HEK293 (cell line): ENCODE data around the gene VAV2.

ENCODE experiments used
- CTCF ChIA-PET: fragments of 350-600 bp; formaldehyde crosslinking; extraction: SDS; loops from one replicate; lab custom pipeline; 2021; ENCODE audit warnings: antibody characterized with exemption; lab: Yijun Ruan, JAX
- POLR2A ChIA-PET: fragments of 300-600 bp; formaldehyde crosslinking; extraction: SDS; loops from one replicate; lab custom pipeline; 2020; ENCODE audit warnings: antibody characterized with exemption, inconsistent platforms; lab: Yijun Ruan, JAX
- H3K27ac ChIP-seq: fragments of 200-500 bp; sonication (Bioruptor generic); 2 replicates; pipeline ENCODE4 v1.5.1; 2014; ENCODE audit warnings: low read depth, low read length, control low read depth, inconsistent platforms; ENCODE audit errors: extremely low read depth
- H3K36me3 ChIP-seq, 2 experiments: fragments of 200-500 bp in 1 of 2; sonication (Bioruptor generic) in 1 of 2; 1 replicate in 1 of 2; 2 replicates in 1 of 2; pipeline ENCODE4 v1.5.1; 2014 to 2017; ENCODE audit warnings: inconsistent platforms in 2 of 2, low read length in 2 of 2; ENCODE audit not compliant: control insufficient read depth in 2 of 2, insufficient read depth in 1 of 2
- H3K4me1 ChIP-seq: fragments of 200-500 bp; sonication (Bioruptor generic); 2 replicates; pipeline ENCODE4 v1.5.1; 2014; ENCODE audit warnings: mild to moderate bottlenecking, low read length, inconsistent platforms; ENCODE audit not compliant: control insufficient read depth, insufficient read depth
- H3K4me3 ChIP-seq: 2 replicates; pipeline ENCODE4 v1.5.1; 2011; ENCODE audit warnings: low read depth, mild to moderate bottlenecking, control low read depth, low read length, moderate library complexity
- H3K9me3 ChIP-seq: fragments of 200-500 bp; sonication (Bioruptor generic); 2 replicates; pipeline ENCODE4 v1.5.1; 2014; ENCODE audit warnings: low read depth, low read length, inconsistent platforms; ENCODE audit not compliant: control insufficient read depth, insufficient read depth
- KLF9 ChIP-seq: fragments of 450-650 bp; formaldehyde crosslinking; IDR thresholded peaks from 2 replicates; pipeline ENCODE4 v1.5.1; 2016; ENCODE audit warnings: missing biosample characterization, missing genetic modification characterization, low read depth
- TCF7L2 ChIP-seq: IDR thresholded peaks from 2 replicates; pipeline ENCODE4 v1.6.1; 2011; ENCODE audit warnings: low read depth, mild to moderate bottlenecking, inconsistent platforms, low read length, moderate library complexity, borderline replicate concordance
- ZNF10 ChIP-seq: fragments of 450-650 bp; formaldehyde crosslinking; IDR thresholded peaks from 2 replicates; pipeline ENCODE4 v1.5.1; 2017; ENCODE audit warnings: missing biosample characterization, missing genetic modification characterization
- ZNF132 ChIP-seq: fragments of 450-650 bp; formaldehyde crosslinking; IDR thresholded peaks from 2 replicates; pipeline ENCODE4 v1.5.1; 2017; ENCODE audit warnings: missing biosample characterization, missing genetic modification characterization, borderline replicate concordance
- ZNF138 ChIP-seq: fragments of 450-650 bp; formaldehyde crosslinking; IDR thresholded peaks from 2 replicates; pipeline ENCODE4 v1.5.1; 2016; ENCODE audit warnings: missing biosample characterization, missing genetic modification characterization, borderline replicate concordance
- ZNF221 ChIP-seq: fragments of 450-650 bp; formaldehyde crosslinking; IDR thresholded peaks from 2 replicates; pipeline ENCODE4 v1.5.1; 2017; ENCODE audit warnings: missing biosample characterization, missing genetic modification characterization, borderline replicate concordance
- ZNF302 ChIP-seq: fragments of 450-650 bp; formaldehyde crosslinking; IDR thresholded peaks from 2 replicates; pipeline ENCODE4 v1.5.1; 2016; ENCODE audit warnings: missing biosample characterization, missing genetic modification characterization, low read depth
- ZNF366 ChIP-seq: fragments of 450-650 bp; formaldehyde crosslinking; conservative IDR thresholded peaks from 2 replicates; pipeline ENCODE4 v1.5.1; 2016; ENCODE audit warnings: missing biosample characterization, missing genetic modification characterization
- ZNF473 ChIP-seq: fragments of 450-650 bp; formaldehyde crosslinking; IDR thresholded peaks from 2 replicates; pipeline ENCODE4 v1.5.1; 2017; ENCODE audit warnings: missing biosample characterization, missing genetic modification characterization
- ZNF529 ChIP-seq: fragments of 450-650 bp; formaldehyde crosslinking; IDR thresholded peaks from 2 replicates; pipeline ENCODE4 v1.5.1; 2017; ENCODE audit warnings: missing genetic modification characterization, missing biosample characterization; ENCODE audit not compliant: insufficient replicate concordance
- ZNF548 ChIP-seq: fragments of 450-650 bp; formaldehyde crosslinking; IDR thresholded peaks from 2 replicates; pipeline ENCODE4 v1.5.1; 2016; ENCODE audit warnings: missing biosample characterization, missing genetic modification characterization
- ZNF560 ChIP-seq: fragments of 450-650 bp; formaldehyde crosslinking; IDR thresholded peaks from 2 replicates; pipeline ENCODE4 v1.5.1; 2017; ENCODE audit warnings: missing biosample characterization, missing genetic modification characterization, borderline replicate concordance
- ZNF707 ChIP-seq: fragments of 450-650 bp; formaldehyde crosslinking; IDR thresholded peaks from 2 replicates; pipeline ENCODE4 v1.5.1; 2016; ENCODE audit warnings: missing biosample characterization, missing genetic modification characterization
- ZXDB ChIP-seq: fragments of 450-650 bp; formaldehyde crosslinking; IDR thresholded peaks from 2 replicates; pipeline ENCODE4 v1.5.1; 2016; ENCODE audit warnings: missing biosample characterization, missing genetic modification characterization
- TF ChIP-seq, protein P1 (sequence below): fragments of 450-650 bp; formaldehyde crosslinking; IDR thresholded peaks from 2 replicates; pipeline ENCODE4 v1.5.1; 2016; ENCODE audit warnings: missing biosample characterization, missing genetic modification characterization
- TF ChIP-seq, protein P2 (sequence below): fragments of 450-650 bp; formaldehyde crosslinking; IDR thresholded peaks from 2 replicates; pipeline ENCODE4 v1.5.1; 2016; ENCODE audit warnings: missing biosample characterization, missing genetic modification characterization
- TF ChIP-seq, protein P3 (sequence below): fragments of 450-650 bp; formaldehyde crosslinking; IDR thresholded peaks from 2 replicates; pipeline ENCODE4 v1.5.1; 2016; ENCODE audit warnings: missing biosample characterization, missing genetic modification characterization
- TF ChIP-seq, protein P4 (sequence below): fragments of 450-650 bp; formaldehyde crosslinking; IDR thresholded peaks from 2 replicates; pipeline ENCODE4 v1.5.1; 2017; ENCODE audit warnings: missing biosample characterization, missing genetic modification characterization
- TF ChIP-seq, protein P5 (sequence below): fragments of 450-650 bp; formaldehyde crosslinking; IDR thresholded peaks from 2 replicates; pipeline ENCODE4 v1.5.1; 2016; ENCODE audit warnings: missing biosample characterization, missing genetic modification characterization
- TF ChIP-seq, protein P6 (sequence below): sonication (generic); formaldehyde crosslinking; IDR thresholded peaks from 2 replicates; pipeline ENCODE4 v1.8.1; 2022; ENCODE audit warnings: mild to moderate bottlenecking, moderate library complexity, missing genetic modification reagents

The VAV2 gene

DNA sequence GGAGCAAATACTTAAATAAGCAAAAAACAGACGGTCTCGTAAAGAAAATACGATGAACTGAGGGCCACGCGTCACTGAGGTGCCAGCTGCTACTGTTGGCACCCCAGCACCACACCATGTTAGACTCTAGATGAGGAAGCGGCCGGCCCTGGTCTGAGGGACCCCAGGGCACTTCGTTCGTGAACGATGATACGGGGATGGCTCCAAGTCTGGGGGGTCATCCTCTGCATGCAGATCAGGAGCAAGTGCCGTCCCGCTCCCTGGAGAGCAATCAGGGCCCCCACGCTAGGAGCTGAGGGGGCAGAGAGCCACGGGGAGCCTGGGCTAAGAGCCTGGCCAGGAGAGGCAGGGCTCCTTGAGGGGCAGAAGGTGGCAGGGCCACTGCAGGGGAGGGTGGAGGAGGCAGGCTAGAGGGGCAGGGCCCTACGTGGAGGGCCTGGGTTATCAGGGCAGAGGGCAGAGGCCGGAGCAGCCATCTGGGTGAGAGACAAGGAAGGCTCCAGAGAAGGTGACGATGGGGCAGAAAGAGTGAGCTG is 278.1 kb downstream of the VAV2 start (continued):
- no peak for TF ChIP-seq ZNF473 (tag by site-specific recombination)
- no peak for TF ChIP-seq ZNF132
- no peak for TF ChIP-seq ZNF302
- TF ChIP-seq, all 188 proteins: peak for 0

DNA sequence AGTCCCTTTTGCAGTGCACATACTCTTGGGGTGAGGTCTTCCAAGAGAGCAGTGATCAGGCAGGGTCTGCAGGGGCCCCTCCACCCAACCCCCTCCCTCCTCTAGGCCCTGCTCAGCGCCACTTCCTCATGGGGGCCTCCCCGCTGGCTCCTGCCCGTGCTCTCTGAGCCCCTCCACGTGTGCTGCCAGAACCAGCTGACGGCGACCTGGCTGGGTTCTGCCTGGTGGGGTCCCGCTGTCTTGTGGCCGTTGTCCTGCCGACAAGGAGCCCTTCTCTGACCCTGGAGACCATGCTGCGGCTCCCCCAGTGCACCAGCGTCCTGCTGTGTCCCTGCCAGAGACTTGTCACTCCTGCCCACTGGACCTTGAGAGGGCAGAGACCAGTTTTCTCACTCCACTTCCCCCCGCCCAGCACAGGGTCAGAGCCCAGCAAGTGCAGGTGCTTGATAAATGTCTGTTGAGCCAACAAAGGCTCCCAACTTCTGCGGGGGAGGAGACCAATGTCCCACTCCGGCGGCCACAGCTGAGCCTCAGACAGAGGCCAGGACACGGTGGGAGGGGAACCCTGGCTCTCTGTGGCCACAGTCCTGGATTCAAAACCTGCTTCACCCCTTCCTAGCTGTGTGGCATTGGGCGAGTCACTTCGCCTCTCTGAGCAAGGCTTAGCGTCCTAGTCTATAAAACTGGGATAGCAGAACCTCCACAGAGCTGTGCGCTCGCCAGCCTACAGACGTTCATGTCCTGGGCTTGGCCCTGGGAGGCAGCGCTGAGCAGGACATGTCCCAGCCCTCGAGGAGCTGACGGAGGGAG is 278.8 kb downstream of the VAV2 start:
- TF ChIP-seq, protein P1, sequence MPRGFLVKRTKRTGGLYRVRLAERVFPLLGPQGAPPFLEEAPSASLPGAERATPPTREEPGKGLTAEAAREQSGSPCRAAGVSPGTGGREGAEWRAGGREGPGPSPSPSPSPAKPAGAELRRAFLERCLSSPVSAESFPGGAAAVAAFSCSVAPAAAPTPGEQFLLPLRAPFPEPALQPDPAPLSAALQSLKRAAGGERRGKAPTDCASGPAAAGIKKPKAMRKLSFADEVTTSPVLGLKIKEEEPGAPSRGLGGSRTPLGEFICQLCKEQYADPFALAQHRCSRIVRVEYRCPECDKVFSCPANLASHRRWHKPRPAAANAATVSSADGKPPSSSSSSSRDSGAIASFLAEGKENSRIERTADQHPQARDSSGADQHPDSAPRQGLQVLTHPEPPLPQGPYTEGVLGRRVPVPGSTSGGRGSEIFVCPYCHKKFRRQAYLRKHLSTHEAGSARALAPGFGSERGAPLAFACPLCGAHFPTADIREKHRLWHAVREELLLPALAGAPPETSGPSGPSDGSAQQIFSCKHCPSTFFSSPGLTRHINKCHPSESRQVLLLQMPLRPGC, result no peak
- TF ChIP-seq KLF9 (tag by site-specific recombination), result no peak
- no peak for TF ChIP-seq ZNF560 (tag by site-specific recombination)
- no peak for TF ChIP-seq ZNF138
- TF ChIP-seq, protein P2, sequence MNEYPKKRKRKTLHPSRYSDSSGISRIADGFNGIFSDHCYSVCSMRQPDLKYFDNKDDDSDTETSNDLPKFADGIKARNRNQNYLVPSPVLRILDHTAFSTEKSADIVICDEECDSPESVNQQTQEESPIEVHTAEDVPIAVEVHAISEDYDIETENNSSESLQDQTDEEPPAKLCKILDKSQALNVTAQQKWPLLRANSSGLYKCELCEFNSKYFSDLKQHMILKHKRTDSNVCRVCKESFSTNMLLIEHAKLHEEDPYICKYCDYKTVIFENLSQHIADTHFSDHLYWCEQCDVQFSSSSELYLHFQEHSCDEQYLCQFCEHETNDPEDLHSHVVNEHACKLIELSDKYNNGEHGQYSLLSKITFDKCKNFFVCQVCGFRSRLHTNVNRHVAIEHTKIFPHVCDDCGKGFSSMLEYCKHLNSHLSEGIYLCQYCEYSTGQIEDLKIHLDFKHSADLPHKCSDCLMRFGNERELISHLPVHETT (tag by site-specific recombination), result no peak
- TF ChIP-seq ZNF548 (tag by site-specific recombination), result no peak
- TF ChIP-seq ZNF221, result no peak
- TF ChIP-seq ZNF707 (tag by site-specific recombination), result no peak
- no peak for TF ChIP-seq ZNF529 (tag by site-specific recombination)
- TF ChIP-seq, protein P3, sequence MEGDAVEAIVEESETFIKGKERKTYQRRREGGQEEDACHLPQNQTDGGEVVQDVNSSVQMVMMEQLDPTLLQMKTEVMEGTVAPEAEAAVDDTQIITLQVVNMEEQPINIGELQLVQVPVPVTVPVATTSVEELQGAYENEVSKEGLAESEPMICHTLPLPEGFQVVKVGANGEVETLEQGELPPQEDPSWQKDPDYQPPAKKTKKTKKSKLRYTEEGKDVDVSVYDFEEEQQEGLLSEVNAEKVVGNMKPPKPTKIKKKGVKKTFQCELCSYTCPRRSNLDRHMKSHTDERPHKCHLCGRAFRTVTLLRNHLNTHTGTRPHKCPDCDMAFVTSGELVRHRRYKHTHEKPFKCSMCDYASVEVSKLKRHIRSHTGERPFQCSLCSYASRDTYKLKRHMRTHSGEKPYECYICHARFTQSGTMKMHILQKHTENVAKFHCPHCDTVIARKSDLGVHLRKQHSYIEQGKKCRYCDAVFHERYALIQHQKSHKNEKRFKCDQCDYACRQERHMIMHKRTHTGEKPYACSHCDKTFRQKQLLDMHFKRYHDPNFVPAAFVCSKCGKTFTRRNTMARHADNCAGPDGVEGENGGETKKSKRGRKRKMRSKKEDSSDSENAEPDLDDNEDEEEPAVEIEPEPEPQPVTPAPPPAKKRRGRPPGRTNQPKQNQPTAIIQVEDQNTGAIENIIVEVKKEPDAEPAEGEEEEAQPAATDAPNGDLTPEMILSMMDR (tag by site-specific recombination), result no peak
- TF ChIP-seq, protein P4, sequence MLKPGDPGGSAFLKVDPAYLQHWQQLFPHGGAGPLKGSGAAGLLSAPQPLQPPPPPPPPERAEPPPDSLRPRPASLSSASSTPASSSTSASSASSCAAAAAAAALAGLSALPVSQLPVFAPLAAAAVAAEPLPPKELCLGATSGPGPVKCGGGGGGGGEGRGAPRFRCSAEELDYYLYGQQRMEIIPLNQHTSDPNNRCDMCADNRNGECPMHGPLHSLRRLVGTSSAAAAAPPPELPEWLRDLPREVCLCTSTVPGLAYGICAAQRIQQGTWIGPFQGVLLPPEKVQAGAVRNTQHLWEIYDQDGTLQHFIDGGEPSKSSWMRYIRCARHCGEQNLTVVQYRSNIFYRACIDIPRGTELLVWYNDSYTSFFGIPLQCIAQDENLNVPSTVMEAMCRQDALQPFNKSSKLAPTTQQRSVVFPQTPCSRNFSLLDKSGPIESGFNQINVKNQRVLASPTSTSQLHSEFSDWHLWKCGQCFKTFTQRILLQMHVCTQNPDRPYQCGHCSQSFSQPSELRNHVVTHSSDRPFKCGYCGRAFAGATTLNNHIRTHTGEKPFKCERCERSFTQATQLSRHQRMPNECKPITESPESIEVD (tag by site-specific recombination), result no peak
- no peak for TF ChIP-seq ZNF366 (tag by site-specific recombination)
- TF ChIP-seq, protein P5, sequence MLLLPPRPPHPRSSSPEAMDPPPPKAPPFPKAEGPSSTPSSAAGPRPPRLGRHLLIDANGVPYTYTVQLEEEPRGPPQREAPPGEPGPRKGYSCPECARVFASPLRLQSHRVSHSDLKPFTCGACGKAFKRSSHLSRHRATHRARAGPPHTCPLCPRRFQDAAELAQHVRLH (tag by site-specific recombination), result no peak
- no peak for TF ChIP-seq ZXDB (tag by site-specific recombination)
- TF ChIP-seq ZNF10 (tag by site-specific recombination), result no peak
- TF ChIP-seq, protein P6, sequence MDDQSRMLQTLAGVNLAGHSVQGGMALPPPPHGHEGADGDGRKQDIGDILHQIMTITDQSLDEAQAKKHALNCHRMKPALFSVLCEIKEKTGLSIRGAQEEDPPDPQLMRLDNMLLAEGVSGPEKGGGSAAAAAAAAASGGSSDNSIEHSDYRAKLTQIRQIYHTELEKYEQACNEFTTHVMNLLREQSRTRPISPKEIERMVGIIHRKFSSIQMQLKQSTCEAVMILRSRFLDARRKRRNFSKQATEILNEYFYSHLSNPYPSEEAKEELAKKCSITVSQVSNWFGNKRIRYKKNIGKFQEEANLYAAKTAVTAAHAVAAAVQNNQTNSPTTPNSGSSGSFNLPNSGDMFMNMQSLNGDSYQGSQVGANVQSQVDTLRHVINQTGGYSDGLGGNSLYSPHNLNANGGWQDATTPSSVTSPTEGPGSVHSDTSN (CRISPR knock-in tag), result no peak
- no peak for TF ChIP-seq TCF7L2
- TF ChIP-seq, all 188 proteins: peak for 0
- H3K4me1 ChIP-seq, result no peaks in the 10 kb centered on the region
- ChIA-PET POLR2A (no interaction called here), CTCF (interaction anchor here (0.6 to 1.5 kb wide), 4 partner anchors 14 to 650 kb away, joined by 3 to 4 read pairs (median 3); no protein-coding TSS in a partner anchor)
- H3K4me3 ChIP-seq, result no peak overlapping the region
- H3K9me3 ChIP-seq, result no peaks in the 10 kb centered on the region
- no peak overlapping the region for H3K27ac ChIP-seq
- H3K36me3 ChIP-seq, result no peaks in the 10 kb centered on the region
